ENCODE measurements around the gene ACOT11. TPM values are rescaled to one million over a fixed set of nuclear protein-coding genes. Genes with fewer than 3 reads are reported as not detected.

The ACOT11 gene
- total RNA-seq, 1 donor from 2014 or later, result 4.7 TPM

- H3K27me3 ChIP-seq (ENCODE audit: control insufficient read depth in 3 of 3, insufficient read depth in 3 of 3, low read length in 3 of 3), result no peaks in the 10 kb centered on the region
- no peak overlapping the region for H3K27ac ChIP-seq (ENCODE audit: low read depth, low read length)
- peaks cover 7 to 82% (median 62%) of the 10 kb centered on the region in 3 donors for H3K36me3 ChIP-seq (ENCODE audit: control insufficient read depth in 3 of 3, insufficient read depth in 3 of 3, low read length in 3 of 3)
These were observed 56.7 kb downstream of the ACOT11 start for GRCh38 chr1:54604572-54605370.

GRCh38 chr1:54606096-54606989 is 58.3 kb downstream of the ACOT11 start:
- Histone ChIP-seq H3K9ac (ENCODE audit: low read depth in 1 of 3, low read length in 3 of 3) (no peak overlapping the region), H3K36me3 (ENCODE audit: control insufficient read depth in 3 of 3, insufficient read depth in 3 of 3, low read length in 3 of 3) (peaks cover 7 to 78% (median 61%) of the 10 kb centered on the region in 3 donors), H3K27me3 (ENCODE audit: control insufficient read depth in 3 of 3, insufficient read depth in 3 of 3, low read length in 3 of 3) (no peaks in the 10 kb centered on the region), H3K4me3 (ENCODE audit: low read length in 3 of 3) (no peak overlapping the region), H3K9me3 (ENCODE audit: control insufficient read depth in 3 of 3, low read length in 3 of 3) (no peaks in the 10 kb centered on the region), H3K4me1 (ENCODE audit: control insufficient read depth in 3 of 3, insufficient read depth in 3 of 3, low read length in 3 of 3) (no peaks in the 10 kb centered on the region), H3K27ac (ENCODE audit: low read depth, low read length) (no peak overlapping the region)

More at GRCh38 chr1:54604572-54605370, 56.7 kb downstream of the ACOT11 start:
- no peak overlapping the region for H3K9ac ChIP-seq (ENCODE audit: low read depth in 1 of 3, low read length in 3 of 3)
- H3K9me3 ChIP-seq (ENCODE audit: control insufficient read depth in 3 of 3, low read length in 3 of 3), result no peaks in the 10 kb centered on the region
- no peak overlapping the region for H3K4me3 ChIP-seq (ENCODE audit: low read length in 3 of 3)
- no peaks in the 10 kb centered on the region for H3K4me1 ChIP-seq (ENCODE audit: control insufficient read depth in 3 of 3, insufficient read depth in 3 of 3, low read length in 3 of 3)

GRCh38 chr1:54606990-54607325 is 58.9 kb downstream of the ACOT11 start:
- no peaks in the 10 kb centered on the region for H3K4me1 ChIP-seq (ENCODE audit: control insufficient read depth in 3 of 3, insufficient read depth in 3 of 3, low read length in 3 of 3)
- no peaks in the 10 kb centered on the region for H3K9me3 ChIP-seq (ENCODE audit: control insufficient read depth in 3 of 3, low read length in 3 of 3)
- H3K36me3 ChIP-seq (ENCODE audit: control insufficient read depth in 3 of 3, insufficient read depth in 3 of 3, low read length in 3 of 3), result peaks cover 7 to 71% (median 57%) of the 10 kb centered on the region in 3 donors
- no peak overlapping the region for H3K4me3 ChIP-seq (ENCODE audit: low read length in 3 of 3)
- H3K27ac ChIP-seq (ENCODE audit: low read depth, low read length), result no peak overlapping the region
- no peaks in the 10 kb centered on the region for H3K27me3 ChIP-seq (ENCODE audit: control insufficient read depth in 3 of 3, insufficient read depth in 3 of 3, low read length in 3 of 3)
- no peak overlapping the region for H3K9ac ChIP-seq (ENCODE audit: low read depth in 1 of 3, low read length in 3 of 3)

- Histone ChIP-seq H3K27ac (ENCODE audit: low read depth, low read length) (no peak overlapping the region), H3K36me3 (ENCODE audit: control insufficient read depth in 3 of 3, insufficient read depth in 3 of 3, low read length in 3 of 3) (peaks cover 7 to 65% (median 57%) of the 10 kb centered on the region in 3 donors), H3K9me3 (ENCODE audit: control insufficient read depth in 3 of 3, low read length in 3 of 3) (no peaks in the 10 kb centered on the region), H3K9ac (ENCODE audit: low read depth in 1 of 3, low read length in 3 of 3) (no peak overlapping the region), H3K27me3 (ENCODE audit: control insufficient read depth in 3 of 3, insufficient read depth in 3 of 3, low read length in 3 of 3) (no peaks in the 10 kb centered on the region), H3K4me1 (ENCODE audit: control insufficient read depth in 3 of 3, insufficient read depth in 3 of 3, low read length in 3 of 3) (no peaks in the 10 kb centered on the region), H3K4me3 (ENCODE audit: low read length in 3 of 3) (no peak overlapping the region)
These were observed 60.0 kb downstream of the ACOT11 start for GRCh38 chr1:54607821-54608565.

- Histone ChIP-seq H3K4me1 (ENCODE audit: control insufficient read depth in 3 of 3, insufficient read depth in 3 of 3, low read length in 3 of 3) (no peaks in the 10 kb centered on the region), H3K27ac (ENCODE audit: low read depth, low read length) (no peak overlapping the region), H3K27me3 (ENCODE audit: control insufficient read depth in 3 of 3, insufficient read depth in 3 of 3, low read length in 3 of 3) (no peaks in the 10 kb centered on the region), H3K36me3 (ENCODE audit: control insufficient read depth in 3 of 3, insufficient read depth in 3 of 3, low read length in 3 of 3) (peaks cover 7 to 60% (median 52%) of the 10 kb centered on the region in 3 donors), H3K9ac (ENCODE audit: low read depth in 1 of 3, low read length in 3 of 3) (no peak overlapping the region), H3K4me3 (ENCODE audit: low read length in 3 of 3) (no peak overlapping the region), H3K9me3 (ENCODE audit: control insufficient read depth in 3 of 3, low read length in 3 of 3) (no peaks in the 10 kb centered on the region)
These were observed 60.7 kb downstream of the ACOT11 start for GRCh38 chr1:54608566-54609230.

- no peak overlapping the region for H3K27ac ChIP-seq (ENCODE audit: low read depth, low read length)
- no peak overlapping the region for H3K9ac ChIP-seq (ENCODE audit: low read depth in 1 of 3, low read length in 3 of 3)
- H3K4me3 ChIP-seq (ENCODE audit: low read length in 3 of 3), result no peak overlapping the region
- H3K36me3 ChIP-seq (ENCODE audit: control insufficient read depth in 3 of 3, insufficient read depth in 3 of 3, low read length in 3 of 3), result peaks cover 7 to 53% (median 45%) of the 10 kb centered on the region in 3 donors
- no peaks in the 10 kb centered on the region for H3K27me3 ChIP-seq (ENCODE audit: control insufficient read depth in 3 of 3, insufficient read depth in 3 of 3, low read length in 3 of 3)
- no peaks in the 10 kb centered on the region for H3K9me3 ChIP-seq (ENCODE audit: control insufficient read depth in 3 of 3, low read length in 3 of 3)
- no peaks in the 10 kb centered on the region for H3K4me1 ChIP-seq (ENCODE audit: control insufficient read depth in 3 of 3, insufficient read depth in 3 of 3, low read length in 3 of 3)
These were observed 61.4 kb downstream of the ACOT11 start for GRCh38 chr1:54609301-54609921.

GRCh38 chr1:54610048-54610447 is 62.0 kb downstream of the ACOT11 start:
- Histone ChIP-seq H3K9me3 (ENCODE audit: control insufficient read depth in 3 of 3, low read length in 3 of 3) (no peaks in the 10 kb centered on the region), H3K4me1 (ENCODE audit: control insufficient read depth in 3 of 3, insufficient read depth in 3 of 3, low read length in 3 of 3) (no peaks in the 10 kb centered on the region), H3K4me3 (ENCODE audit: low read length in 3 of 3) (no peak overlapping the region), H3K27ac (ENCODE audit: low read depth, low read length) (no peak overlapping the region), H3K27me3 (ENCODE audit: control insufficient read depth in 3 of 3, insufficient read depth in 3 of 3, low read length in 3 of 3) (no peaks in the 10 kb centered on the region), H3K9ac (ENCODE audit: low read depth in 1 of 3, low read length in 3 of 3) (no peak overlapping the region), H3K36me3 (ENCODE audit: control insufficient read depth in 3 of 3, insufficient read depth in 3 of 3, low read length in 3 of 3) (peaks cover 2 to 47% (median 39%) of the 10 kb centered on the region in 3 donors)

- Histone ChIP-seq H3K36me3 (ENCODE audit: control insufficient read depth in 3 of 3, insufficient read depth in 3 of 3, low read length in 3 of 3) (peaks cover 2 to 45% (median 38%) of the 10 kb centered on the region in 3 donors), H3K9me3 (ENCODE audit: control insufficient read depth in 3 of 3, low read length in 3 of 3) (no peaks in the 10 kb centered on the region), H3K27ac (ENCODE audit: low read depth, low read length) (no peak overlapping the region), H3K4me1 (ENCODE audit: control insufficient read depth in 3 of 3, insufficient read depth in 3 of 3, low read length in 3 of 3) (no peaks in the 10 kb centered on the region), H3K27me3 (ENCODE audit: control insufficient read depth in 3 of 3, insufficient read depth in 3 of 3, low read length in 3 of 3) (no peaks in the 10 kb centered on the region), H3K4me3 (ENCODE audit: low read length in 3 of 3) (no peak overlapping the region), H3K9ac (ENCODE audit: low read depth in 1 of 3, low read length in 3 of 3) (no peak overlapping the region)
These were observed 62.9 kb downstream of the ACOT11 start for GRCh38 chr1:54610601-54611580.
